PC-9 (cell line): ENCODE results near the gene LIN7B. TPM values are rescaled to one million over a fixed set of nuclear protein-coding genes. Genes with fewer than 3 reads are reported as not detected.
A peak's percentile ranks its signal among the peaks of the same experiment; 100 is the strongest.

ENCODE experiments used
- BruUV-seq: library from RNA; stranded (reverse); fragments of 400-500 nt; replicated peaks from 2 replicates; lab custom pipeline; 2021; lab: Mats Ljungman, UMichigan
- CTCF ChIA-PET: fragments of 300-600 bp; sonication (Branson Sonifier 250); formaldehyde crosslinking; loops from one replicate; lab custom pipeline; 2022; ENCODE audit warnings: antibody characterized with exemption; lab: Charles Lee
- POLR2A ChIA-PET: fragments of 300-600 bp; sonication (Branson Sonifier 250); formaldehyde crosslinking; loops from one replicate; lab custom pipeline; 2022; ENCODE audit warnings: antibody characterized with exemption; ENCODE audit not compliant: unreplicated experiment; lab: Charles Lee
- DNase-seq, 2 experiments: peaks; one replicate each; pipeline versions ENCODE4 v3.0.0 to v3.0.0-alpha.2; 2015 to 2022; ENCODE audit warnings: mixed read lengths in 1 of 2
- H2AFZ ChIP-seq: fragments of 200-600 bp; sonication (generic); 2 replicates; pipeline ENCODE4 v1.8.1; 2017; ENCODE audit warnings: antibody characterized with exemption
- H3F3A ChIP-seq: fragments of 200-600 bp; sonication (generic); 2 replicates; pipeline ENCODE4 v1.8.1; 2017; ENCODE audit warnings: antibody characterized with exemption, mild to moderate bottlenecking, low read depth; ENCODE audit not compliant: insufficient read depth
- H3K27ac ChIP-seq: fragments of 200-600 bp; sonication (generic); 2 replicates; pipeline ENCODE4 v1.6.1; 2016; ENCODE audit warnings: mixed run types
- H3K27me3 ChIP-seq: fragments of 200-600 bp; sonication (generic); 2 replicates; pipeline ENCODE4 v1.6.1; 2016; ENCODE audit warnings: low read depth, mixed run types; ENCODE audit not compliant: insufficient read depth
- H3K36me3 ChIP-seq: fragments of 200-600 bp; sonication (generic); 2 replicates; pipeline ENCODE4 v1.6.1; 2016; ENCODE audit warnings: low read depth, mixed run types
- H3K4me1 ChIP-seq: fragments of 200-600 bp; sonication (generic); replicated peaks from 2 replicates; pipeline ENCODE4 v1.6.1; 2016; ENCODE audit warnings: mixed run types; ENCODE audit not compliant: insufficient read depth
- H3K4me2 ChIP-seq: fragments of 200-600 bp; sonication (generic); 2 replicates; pipeline ENCODE4 v1.6.1; 2017; ENCODE audit warnings: mixed run types
- H3K4me3 ChIP-seq: fragments of 200-600 bp; sonication (generic); 2 replicates; pipeline ENCODE4 v1.6.1; 2016; ENCODE audit warnings: mixed run types
- H3K79me2 ChIP-seq: fragments of 200-600 bp; sonication (generic); 2 replicates; pipeline ENCODE4 v1.6.1; 2017; ENCODE audit warnings: low read depth, mixed run types
- H3K9me2 ChIP-seq: fragments of 200-600 bp; sonication (generic); 2 replicates; pipeline ENCODE4 v1.8.1; 2017; ENCODE audit warnings: mild to moderate bottlenecking; ENCODE audit not compliant: insufficient read depth
- H3K9me3 ChIP-seq: fragments of 200-600 bp; sonication (generic); 2 replicates; pipeline ENCODE4 v1.8.1; 2016; ENCODE audit warnings: low read depth; ENCODE audit not compliant: insufficient read depth
- H4K20me1 ChIP-seq: fragments of 200-600 bp; sonication (generic); 2 replicates; pipeline ENCODE4 v1.8.1; 2017; ENCODE audit not compliant: insufficient read depth
- CTCF ChIP-seq: fragments of 200-600 bp; sonication (generic); conservative IDR thresholded peaks from 2 replicates; pipeline ENCODE4 v1.6.1; 2017; ENCODE audit warnings: mixed run types, antibody characterized with exemption, mild to moderate bottlenecking, moderate library complexity
- EZH2 ChIP-seq: fragments of 200-600 bp; sonication (generic); IDR thresholded peaks from 2 replicates; pipeline ENCODE4 v1.8.0; 2017; ENCODE audit warnings: antibody characterized with exemption, low read depth
- intact Hi-C: fragments of 100-400 bp; cut with micrococcal nuclease; formaldehyde crosslinking; loops from one replicate; pipeline ENCODE4 v1.10.0; 2022; ENCODE audit not compliant: unreplicated experiment
- total RNA-seq: library from RNA; stranded (reverse); gene quantifications from 2 replicates; pipeline ENCODE4 v1.2.3, GENCODE V29; 2021

Gene LIN7B
- total RNA-seq, 1 experiment from 2014 or later: 7.0 TPM

DNA sequence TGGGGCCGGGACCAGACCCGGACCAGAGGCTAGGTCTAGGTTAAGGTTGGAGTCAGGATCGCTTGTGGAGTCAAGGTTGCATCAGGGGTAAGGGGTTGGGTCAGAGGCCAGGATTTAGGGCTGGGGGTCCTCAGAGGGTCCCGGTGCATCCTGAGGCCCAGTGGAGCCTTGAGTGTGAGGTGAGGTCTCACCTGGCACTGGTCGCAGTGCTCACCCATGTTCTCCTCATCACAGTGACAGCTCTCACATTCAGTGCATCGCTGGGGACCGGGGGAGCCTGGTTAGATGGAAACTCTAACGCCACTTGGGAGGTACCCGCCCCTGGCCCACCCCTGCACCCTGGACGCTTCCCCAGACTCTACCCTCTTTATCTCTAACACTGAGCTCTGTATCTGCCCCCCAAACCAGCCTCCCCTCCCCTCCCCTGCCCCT lies 38.0 kb downstream of the LIN7B start:
- Histone ChIP-seq H4K20me1 (no peaks in the 10 kb centered on the region), H3K9me3 (no peaks in the 10 kb centered on the region), H3K9me2 (no peaks in the 10 kb centered on the region), H3K4me2 (0 out of 2 replicates have a peak overlapping the region, but pooled peaks have one; percentile 99), H3K4me1 (peaks cover 16% of the 10 kb centered on the region; the same call in 1 of the 2 replicates), H3K4me3 (no peak overlapping the region), H3F3A (peaks cover 15% of the 10 kb centered on the region; the same call in 1 of the 2 replicates), H3K27me3 (no peaks in the 10 kb centered on the region), H2AFZ (no peak overlapping the region), H3K27ac (no peak overlapping the region), H3K36me3 (no peaks in the 10 kb centered on the region), H3K79me2 (no peaks in the 10 kb centered on the region)
- intact Hi-C loops: no loop called here
- no TSS peak for BruUV-seq
- POLR2A ChIA-PET: interaction anchor here (0.6 kb wide), 1 partner anchor 133 kb away, joined by 4 read pairs; no protein-coding TSS in a partner anchor
- no peak for TF ChIP-seq CTCF
- no peak for TF ChIP-seq EZH2
- no peak for DNase-seq
- CTCF ChIA-PET: no interaction called here

DNA sequence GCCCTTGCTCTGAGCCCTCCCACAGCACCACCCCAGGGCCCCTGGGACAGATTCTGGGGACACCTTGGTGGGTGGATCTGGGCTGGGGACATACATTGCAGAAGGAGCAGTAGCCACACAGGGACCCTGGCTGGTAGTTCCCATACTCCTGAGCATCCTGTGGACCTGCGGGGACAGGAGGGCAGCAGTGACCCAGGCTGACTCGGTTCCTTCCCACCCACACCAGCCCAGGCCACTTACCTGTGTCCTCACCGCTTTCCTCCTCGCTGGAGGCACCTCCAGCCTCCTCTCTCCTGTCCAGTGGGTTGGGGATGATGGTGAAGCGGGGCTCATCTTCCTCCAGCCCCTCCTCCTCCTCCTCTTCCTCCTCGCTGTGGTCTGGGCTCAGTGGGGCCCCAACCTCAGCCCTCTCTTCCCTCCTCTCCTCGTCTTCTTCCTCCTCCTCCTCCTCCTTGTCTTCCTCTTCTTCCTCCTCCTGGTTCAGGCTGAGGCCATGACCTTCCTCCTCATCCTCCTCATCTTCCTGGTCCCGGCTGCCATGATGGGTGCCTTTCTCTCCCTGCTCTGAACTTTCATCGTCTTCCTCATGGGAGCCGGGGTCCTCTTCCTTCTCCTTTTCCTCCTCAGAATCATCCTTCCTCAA lies 39.1 kb downstream of the LIN7B start:
- intact Hi-C loops: no loop called here
- DNase-seq: peak in 1 of 2 experiments; percentile 3
- no peak overlapping the region for H3K27ac ChIP-seq
- no peak overlapping the region for H3K4me3 ChIP-seq
- CTCF ChIA-PET: interaction anchor here (0.7 kb wide), 1 partner anchor 258 kb away, joined by 3 read pairs; no protein-coding TSS in a partner anchor
- peaks cover 15% of the 10 kb centered on the region; the same call in 1 of the 2 replicates for H3F3A ChIP-seq
- BruUV-seq: no TSS peak
- H2AFZ ChIP-seq: no peak overlapping the region
- no peaks in the 10 kb centered on the region for H3K79me2 ChIP-seq
- H3K9me3 ChIP-seq: no peaks in the 10 kb centered on the region
- H3K36me3 ChIP-seq: no peaks in the 10 kb centered on the region
- no peak for TF ChIP-seq CTCF
- TF ChIP-seq EZH2: no peak
- no peaks in the 10 kb centered on the region for H4K20me1 ChIP-seq
- peaks cover 17% of the 10 kb centered on the region for H3K4me1 ChIP-seq
- no peak overlapping the region for H3K4me2 ChIP-seq
- no peaks in the 10 kb centered on the region for H3K27me3 ChIP-seq
- POLR2A ChIA-PET: no interaction called here
- H3K9me2 ChIP-seq: no peaks in the 10 kb centered on the region

- BruUV-seq: no TSS peak
- Histone ChIP-seq H3K27me3 (no peaks in the 10 kb centered on the region), H3K9me3 (no peaks in the 10 kb centered on the region), H3K4me1 (peaks cover 14% of the 10 kb centered on the region), H3K27ac (no peak overlapping the region), H2AFZ (no peak overlapping the region), H3K9me2 (no peaks in the 10 kb centered on the region), H3K36me3 (no peaks in the 10 kb centered on the region), H3K4me3 (no peak overlapping the region), H3K79me2 (no peaks in the 10 kb centered on the region), H4K20me1 (no peaks in the 10 kb centered on the region; the same call in 1 of the 2 replicates), H3K4me2 (no peak overlapping the region), H3F3A (peaks cover 15% of the 10 kb centered on the region; the same call in 1 of the 2 replicates)
- DNase-seq: peak in 1 of 2 experiments; percentile 6
- TF ChIP-seq CTCF: no peak
- no peak for TF ChIP-seq EZH2
- ChIA-PET CTCF (no interaction called here), POLR2A (no interaction called here)
- intact Hi-C loops: no loop called here
These were observed 40.1 kb downstream of the LIN7B start for GRCh38 chr19:49154279-49154678.
